ENCODE results near the gene IKZF2. TPM values are rescaled to one million over a fixed set of nuclear protein-coding genes. Genes with fewer than 3 reads are reported as not detected.

The IKZF2 gene
- total RNA-seq, 2 donors from 2014 or later: 16.2 to 26.5 TPM

DNA sequence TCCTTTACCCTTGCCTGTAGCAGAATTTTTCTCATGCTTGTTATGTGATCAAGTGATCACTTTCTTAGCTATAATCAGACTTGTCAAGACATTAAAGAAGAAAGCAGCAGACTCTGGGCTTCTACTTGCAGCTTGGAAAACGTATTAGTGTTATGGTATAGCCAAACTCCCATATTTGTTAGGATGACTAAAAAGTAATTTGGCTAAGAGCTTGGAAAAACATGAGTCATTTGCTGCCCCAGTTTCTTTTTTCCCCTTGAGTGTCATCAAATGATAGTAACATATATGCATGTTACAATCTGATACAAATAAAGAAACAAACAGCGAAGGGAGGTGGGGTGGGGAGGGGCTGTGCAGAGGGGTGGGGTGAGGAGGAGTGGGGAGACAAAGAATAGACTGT lies 155.5 kb downstream of the IKZF2 start:
- peaks cover 3 to 8% of the 10 kb centered on the region in 2 donors for H3K4me1 ChIP-seq (ENCODE audit: control insufficient read depth in 1 of 2, low read depth in 2 of 2)
- H3K27me3 ChIP-seq (replicated peaks; ENCODE audit: insufficient read depth): no peaks in the 10 kb centered on the region
- no peak overlapping the region for H3K27ac ChIP-seq
- TF ChIP-seq, protein P1, sequence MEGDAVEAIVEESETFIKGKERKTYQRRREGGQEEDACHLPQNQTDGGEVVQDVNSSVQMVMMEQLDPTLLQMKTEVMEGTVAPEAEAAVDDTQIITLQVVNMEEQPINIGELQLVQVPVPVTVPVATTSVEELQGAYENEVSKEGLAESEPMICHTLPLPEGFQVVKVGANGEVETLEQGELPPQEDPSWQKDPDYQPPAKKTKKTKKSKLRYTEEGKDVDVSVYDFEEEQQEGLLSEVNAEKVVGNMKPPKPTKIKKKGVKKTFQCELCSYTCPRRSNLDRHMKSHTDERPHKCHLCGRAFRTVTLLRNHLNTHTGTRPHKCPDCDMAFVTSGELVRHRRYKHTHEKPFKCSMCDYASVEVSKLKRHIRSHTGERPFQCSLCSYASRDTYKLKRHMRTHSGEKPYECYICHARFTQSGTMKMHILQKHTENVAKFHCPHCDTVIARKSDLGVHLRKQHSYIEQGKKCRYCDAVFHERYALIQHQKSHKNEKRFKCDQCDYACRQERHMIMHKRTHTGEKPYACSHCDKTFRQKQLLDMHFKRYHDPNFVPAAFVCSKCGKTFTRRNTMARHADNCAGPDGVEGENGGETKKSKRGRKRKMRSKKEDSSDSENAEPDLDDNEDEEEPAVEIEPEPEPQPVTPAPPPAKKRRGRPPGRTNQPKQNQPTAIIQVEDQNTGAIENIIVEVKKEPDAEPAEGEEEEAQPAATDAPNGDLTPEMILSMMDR (IDR thresholded peaks at IDR 0.05): no peak
- H3K9me3 ChIP-seq: no peaks in the 10 kb centered on the region
- no peak overlapping the region for H3K4me3 ChIP-seq
- no peak for DNase-seq (ENCODE audit: low spot score)
- no peaks in the 10 kb centered on the region for H3K36me3 ChIP-seq
- no peak for ATAC-seq (ENCODE audit: insufficient number of reproducible peaks, low FRiP score, low read depth)

DNA sequence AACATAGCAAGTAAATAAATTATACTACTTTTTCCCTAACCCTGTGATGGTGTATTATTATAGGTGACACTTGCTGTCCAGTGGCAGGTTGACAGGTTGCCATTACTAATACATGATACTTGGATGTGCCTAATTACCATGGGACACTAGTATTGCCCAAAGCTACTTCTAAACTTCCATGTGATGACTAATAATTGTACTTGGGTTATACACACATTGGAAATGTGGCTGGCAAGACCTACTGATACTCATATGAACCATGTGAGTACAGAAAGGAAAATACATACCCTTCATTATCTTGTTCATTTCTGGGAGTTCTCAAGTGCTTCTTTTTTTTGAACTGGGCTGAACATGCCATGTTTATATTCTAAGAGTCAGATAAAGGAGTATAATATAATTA lies 156.4 kb downstream of the IKZF2 start:
- ATAC-seq (ENCODE audit: insufficient number of reproducible peaks, low FRiP score, low read depth): no peak
- H3K27ac ChIP-seq: no peak overlapping the region

DNA sequence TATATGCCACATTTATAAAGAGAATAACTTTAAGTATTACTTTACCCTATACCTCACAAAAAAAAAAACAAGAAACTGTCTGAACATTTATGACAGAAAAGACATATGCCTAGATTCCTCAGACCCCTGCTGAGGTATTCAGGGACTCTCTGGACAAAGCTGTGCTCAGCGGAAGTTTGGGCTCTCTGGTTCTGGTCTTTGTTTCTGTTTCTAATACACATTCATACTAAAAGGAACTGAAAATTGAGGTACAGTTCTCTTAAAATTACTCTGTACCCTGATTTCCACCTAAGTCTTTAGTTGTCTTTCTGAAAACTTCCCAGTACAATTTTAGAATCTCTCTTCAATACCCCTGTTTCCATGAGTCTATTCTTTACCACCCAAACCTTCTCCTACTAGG lies 160.3 kb downstream of the IKZF2 start:
- Histone ChIP-seq H3K27me3 (replicated peaks; ENCODE audit: insufficient read depth) (no peaks in the 10 kb centered on the region), H3K4me3 (no peak overlapping the region), H3K9me3 (no peaks in the 10 kb centered on the region), H3K36me3 (no peaks in the 10 kb centered on the region), H3K27ac (no peak overlapping the region), H3K4me1 (ENCODE audit: control insufficient read depth in 1 of 2, low read depth in 2 of 2) (no peaks in the 10 kb centered on the region)
- ATAC-seq (ENCODE audit: insufficient number of reproducible peaks, low FRiP score, low read depth) (no peak), DNase-seq (ENCODE audit: low spot score) (no peak)
- TF ChIP-seq, protein P1 (IDR thresholded peaks at IDR 0.05): no peak

More for the DNA sequence above, 156.4 kb downstream of the IKZF2 start:
- no peaks in the 10 kb centered on the region for H3K27me3 ChIP-seq (replicated peaks; ENCODE audit: insufficient read depth)
- no peak for DNase-seq (ENCODE audit: low spot score)
- H3K36me3 ChIP-seq: no peaks in the 10 kb centered on the region
- H3K9me3 ChIP-seq: no peaks in the 10 kb centered on the region
- H3K4me1 ChIP-seq (ENCODE audit: control insufficient read depth in 1 of 2, low read depth in 2 of 2): no peaks in the 10 kb centered on the region
- H3K4me3 ChIP-seq: no peak overlapping the region
- TF ChIP-seq, protein P1 (IDR thresholded peaks at IDR 0.05): no peak

DNA sequence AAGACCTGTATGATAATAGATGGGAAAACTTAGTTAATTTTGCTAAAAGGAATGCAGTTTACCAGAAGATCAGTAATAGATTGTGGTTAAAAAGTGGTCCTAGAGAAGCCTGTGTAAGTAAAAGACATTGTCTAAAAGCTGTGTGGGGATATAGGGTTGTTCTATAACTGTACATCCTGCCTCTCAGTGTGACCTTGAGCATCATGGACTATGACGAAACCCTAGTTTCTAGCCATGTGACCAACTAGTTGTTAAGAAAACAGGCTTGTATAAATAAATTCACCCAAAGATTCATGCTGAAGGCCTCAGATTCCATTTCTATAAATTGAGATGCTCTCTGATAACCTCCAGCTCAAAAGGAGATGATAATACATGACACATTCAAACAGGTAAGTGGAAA lies 160.7 kb downstream of the IKZF2 start:
- Histone ChIP-seq H3K4me3 (no peak overlapping the region), H3K4me1 (ENCODE audit: control insufficient read depth in 1 of 2, low read depth in 2 of 2) (no peaks in the 10 kb centered on the region), H3K36me3 (no peaks in the 10 kb centered on the region), H3K9me3 (no peaks in the 10 kb centered on the region), H3K27ac (no peak overlapping the region), H3K27me3 (replicated peaks; ENCODE audit: insufficient read depth) (no peaks in the 10 kb centered on the region)
- TF ChIP-seq, protein P1 (IDR thresholded peaks at IDR 0.05): no peak
- DNase-seq (ENCODE audit: low spot score): no peak
- no peak for ATAC-seq (ENCODE audit: insufficient number of reproducible peaks, low FRiP score, low read depth)

DNA sequence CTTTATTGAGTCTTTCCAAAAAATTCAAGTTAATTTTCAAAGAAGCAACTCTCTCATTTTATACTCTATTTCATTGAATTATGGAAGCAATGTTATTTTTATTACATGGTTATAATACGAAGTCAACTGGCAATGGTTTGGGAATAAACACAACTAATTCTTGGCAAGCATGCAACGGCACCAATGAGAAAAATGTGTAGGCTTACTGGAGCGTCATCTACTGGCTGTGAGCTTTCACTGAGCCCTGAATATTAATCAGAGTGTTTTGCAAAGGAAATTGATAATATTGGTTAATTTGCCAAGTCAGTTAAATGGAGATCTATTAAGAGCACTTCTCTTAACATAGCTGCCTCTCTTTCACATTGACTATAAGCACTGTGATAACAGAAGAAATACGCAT lies 163.9 kb downstream of the IKZF2 start:
- ATAC-seq (ENCODE audit: insufficient number of reproducible peaks, low FRiP score, low read depth): no peak

More for the DNA sequence above, 163.9 kb downstream of the IKZF2 start:
- no peak overlapping the region for H3K27ac ChIP-seq
- no peak for DNase-seq (ENCODE audit: low spot score)
- H3K4me3 ChIP-seq: no peak overlapping the region
- no peaks in the 10 kb centered on the region for H3K36me3 ChIP-seq
- no peaks in the 10 kb centered on the region for H3K4me1 ChIP-seq (ENCODE audit: control insufficient read depth in 1 of 2, low read depth in 2 of 2)
- H3K27me3 ChIP-seq (replicated peaks; ENCODE audit: insufficient read depth): no peaks in the 10 kb centered on the region
- TF ChIP-seq, protein P1 (IDR thresholded peaks at IDR 0.05): no peak
- no peaks in the 10 kb centered on the region for H3K9me3 ChIP-seq

Measured in thoracic aorta (tissue), 2 donors.